Hematopoietic multipotent progenitor cell treated with erythropoietin and hydrocortisone succinate and interleukin-3 and kit ligand, for 8 days (in vitro differentiated cells): ENCODE measurements around the gene TCF15.
A peak's percentile ranks its signal among the peaks of the same experiment; 100 is the strongest.

Source experiments
- DNase-seq: peaks from one replicate; pipeline ENCODE4 v3.0.0-alpha.2; 2015

TCF15 gene

GRCh38 chr20:576156-576555, 34.0 kb downstream of the TCF15 start:
- DNase-seq, result no peak

GRCh38 chr20:575230-575629, 34.9 kb downstream of the TCF15 start:
- no peak for DNase-seq

- no peak for DNase-seq
These were observed 35.7 kb downstream of the TCF15 start for GRCh38 chr20:574297-574942.

DNA sequence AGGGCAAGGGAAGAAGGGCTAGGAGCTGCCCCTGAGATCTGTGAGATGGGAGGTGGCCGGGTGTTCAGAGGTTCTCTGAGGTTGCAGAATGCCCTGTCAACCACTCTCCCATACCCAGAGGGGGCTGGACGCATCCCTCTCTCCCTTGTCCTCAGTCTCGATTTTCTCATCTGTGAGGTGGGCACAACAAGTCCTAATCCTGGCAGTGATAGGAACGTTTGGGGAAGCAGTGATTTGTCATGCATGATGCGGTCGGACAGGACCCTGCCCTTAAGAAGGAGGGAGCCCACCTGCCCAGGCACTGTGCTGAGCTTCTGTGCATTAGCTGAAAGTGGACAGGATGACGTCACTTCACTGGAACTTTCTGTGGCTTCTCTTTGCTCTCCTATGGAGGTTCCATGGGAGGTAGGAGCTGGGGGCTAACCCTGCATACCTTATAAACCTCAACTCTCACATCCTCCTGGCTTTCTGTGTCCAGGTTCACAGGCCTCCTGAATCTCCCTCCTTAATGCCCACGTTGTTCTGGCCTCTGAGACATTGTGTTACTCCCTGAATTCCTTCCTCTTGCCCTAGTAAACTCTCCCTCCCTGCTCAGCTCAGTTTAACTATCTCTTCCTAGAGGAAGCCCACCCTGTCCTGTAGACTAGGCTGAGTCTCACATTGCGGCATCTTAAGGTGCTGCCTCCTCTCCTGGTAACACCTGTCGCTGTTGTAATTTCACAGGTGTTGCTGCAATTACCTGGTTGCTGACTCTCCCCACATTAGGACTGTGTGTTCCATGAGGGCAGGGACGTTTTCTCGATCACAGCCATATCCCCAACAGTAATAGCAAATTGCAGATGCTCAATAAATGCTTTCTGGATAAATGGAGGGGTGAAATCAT, 36.5 kb downstream of the TCF15 start:
- no peak for DNase-seq

GRCh38 chr20:572727-573126, 37.4 kb downstream of the TCF15 start:
- DNase-seq, result no peak

- no peak for DNase-seq
These were observed 38.2 kb downstream of the TCF15 start for GRCh38 chr20:571754-572441.

DNA sequence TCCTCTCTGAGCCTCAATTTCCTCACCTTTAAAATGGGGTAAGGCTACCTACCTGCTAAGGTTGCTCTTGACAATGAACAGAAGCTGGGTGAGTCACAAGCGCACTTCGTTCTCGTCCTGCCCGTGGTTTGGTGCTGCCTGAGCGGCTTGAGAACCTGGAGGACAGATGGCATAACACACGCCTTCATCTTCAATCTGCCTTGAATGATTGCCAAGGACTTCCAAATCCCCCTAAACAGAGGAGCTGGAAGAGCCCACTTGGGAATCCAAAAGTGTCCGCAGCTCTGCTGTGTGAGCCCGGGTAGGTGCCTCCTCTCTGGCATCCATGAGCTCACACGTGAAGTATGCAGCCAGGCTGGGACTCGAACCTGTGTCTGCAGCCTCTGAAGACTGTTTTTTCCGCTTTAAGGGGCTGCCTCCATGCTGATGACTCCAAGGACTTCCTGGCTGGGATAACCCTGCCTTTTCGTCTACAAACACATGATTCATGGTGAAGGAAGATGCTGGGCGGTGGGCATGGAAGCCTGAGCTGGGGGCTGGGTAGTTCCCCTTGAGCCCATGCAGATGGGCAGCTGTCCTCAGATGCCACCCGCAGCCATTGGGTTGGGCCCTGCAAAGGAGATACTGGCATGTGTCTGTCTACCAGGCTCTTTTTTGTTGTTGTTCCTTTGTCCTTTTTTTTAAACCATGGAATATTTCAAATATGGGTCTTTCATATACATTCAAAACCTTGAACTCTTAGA, 41.3 kb downstream of the TCF15 start:
- no peak for DNase-seq

DNA sequence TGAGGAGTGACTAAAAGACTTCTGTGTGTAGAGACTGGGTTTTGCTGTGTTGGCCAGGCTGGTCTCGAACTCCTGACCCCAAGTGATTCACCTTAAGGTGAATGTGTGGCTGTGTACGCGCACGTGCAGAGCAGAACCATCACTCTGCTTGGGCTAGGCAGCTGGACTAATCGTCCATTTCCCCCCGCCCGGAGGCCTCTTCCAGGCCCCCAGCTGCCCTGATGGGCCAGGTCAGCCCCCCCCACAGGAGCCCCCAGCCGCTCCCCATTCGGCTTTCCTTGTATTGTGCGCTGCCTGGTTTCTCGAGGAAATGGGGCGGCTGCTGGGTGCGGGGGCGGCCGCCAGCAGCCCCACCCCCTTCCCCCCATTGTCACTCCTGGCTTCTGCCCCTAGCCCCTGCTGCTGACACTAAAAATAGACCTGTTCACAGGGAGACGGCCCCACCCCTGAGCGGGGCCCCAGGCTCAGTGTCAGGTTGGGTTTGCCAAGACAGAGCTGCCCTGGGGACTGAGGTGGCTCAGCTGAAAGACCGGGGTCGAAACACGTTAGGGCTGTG, 41.9 kb downstream of the TCF15 start:
- DNase-seq, result no peak

GRCh38 chr20:564192-564591, 45.9 kb downstream of the TCF15 start:
- DNase-seq, result peak; percentile 53

GRCh38 chr20:563187-563586, 46.9 kb downstream of the TCF15 start:
- DNase-seq, result no peak

DNA sequence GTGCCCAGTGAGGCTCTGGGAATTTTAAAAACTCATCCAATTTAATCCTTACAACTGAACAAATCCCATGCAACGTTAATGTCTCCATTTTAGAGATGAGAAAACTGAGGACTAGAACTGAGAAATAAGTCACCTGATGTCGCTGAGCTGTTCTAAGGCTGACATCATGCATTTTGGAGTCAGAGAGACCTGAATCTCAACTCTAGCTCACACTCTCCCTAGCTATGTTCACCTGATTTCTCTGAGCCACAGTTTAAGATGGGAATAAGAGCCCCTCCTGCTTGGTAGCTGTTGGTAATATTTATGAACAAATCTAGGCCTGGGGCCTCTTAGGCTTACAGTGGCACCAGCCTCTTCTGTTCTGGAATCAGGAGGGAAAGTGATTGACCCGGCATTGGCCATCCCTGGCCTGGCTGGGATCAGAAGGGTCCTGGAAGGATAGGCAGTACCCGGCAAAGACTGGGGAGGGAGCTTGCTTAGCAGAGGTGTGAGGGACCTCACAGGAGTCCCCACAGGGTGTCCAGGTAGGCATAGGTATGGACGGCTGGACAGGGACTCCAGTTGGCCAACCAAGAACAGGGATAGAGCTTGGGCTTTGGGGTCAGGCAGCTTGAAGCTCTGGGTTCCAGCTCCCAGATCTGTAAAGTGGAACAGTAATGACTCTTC, 47.7 kb downstream of the TCF15 start:
- DNase-seq, result no peak

DNA sequence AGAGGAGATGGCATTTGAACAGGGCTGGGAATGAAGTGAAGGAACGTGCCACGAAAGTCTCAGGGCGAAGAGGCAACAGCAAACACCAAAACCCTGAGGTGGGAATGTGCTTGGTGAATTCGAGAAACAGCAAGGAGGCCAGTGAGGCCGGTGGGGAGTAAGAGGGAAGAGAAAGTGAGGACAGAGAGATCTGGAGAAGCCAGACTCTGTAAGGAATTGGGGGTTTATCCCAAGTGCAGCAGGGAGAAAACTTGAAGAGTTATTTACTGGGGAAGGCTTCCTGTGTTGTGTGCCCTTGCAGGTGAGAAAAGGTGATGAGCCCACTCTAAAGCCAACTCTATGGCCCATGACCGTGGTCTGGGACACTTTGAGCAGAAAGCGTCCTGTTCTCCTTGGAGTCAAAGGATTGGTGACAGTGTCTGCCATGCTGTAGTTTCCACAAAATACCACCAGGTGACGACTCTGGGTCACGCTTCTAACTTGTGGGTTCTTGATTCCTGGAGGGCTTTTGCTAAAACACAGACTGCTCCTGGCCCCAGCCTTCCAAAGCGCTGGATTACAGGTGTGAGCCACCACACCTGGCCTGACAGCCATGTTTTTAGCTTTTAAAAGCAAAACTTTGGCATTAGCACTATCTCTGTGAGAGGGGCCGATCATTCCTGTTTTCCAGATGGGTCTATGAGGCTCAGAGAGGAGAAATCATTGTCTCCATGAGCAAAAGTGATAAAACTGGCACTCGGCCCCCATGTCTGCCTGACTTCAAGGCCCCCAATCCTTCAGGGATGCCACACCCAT, 48.5 kb downstream of the TCF15 start:
- DNase-seq, result peak; percentile 84

DNA sequence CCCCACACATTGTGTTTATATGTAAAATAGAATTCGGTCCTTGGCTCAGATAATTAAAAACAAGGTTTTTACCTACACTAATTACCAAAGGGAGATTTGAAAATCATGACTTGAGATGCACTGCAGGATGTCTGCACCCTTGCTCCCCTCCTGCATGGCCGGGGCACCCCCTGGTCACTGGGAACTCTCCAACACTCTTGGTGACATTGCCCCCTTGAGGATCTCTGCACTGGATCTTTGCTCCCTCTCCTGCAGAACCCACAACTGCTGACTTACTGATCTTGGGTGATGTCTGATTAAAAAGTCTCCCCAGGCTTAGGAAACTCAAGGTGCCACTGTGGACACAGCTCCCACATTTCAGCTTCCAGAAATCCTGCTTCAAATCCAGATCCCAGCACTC, 49.4 kb downstream of the TCF15 start:
- DNase-seq, result no peak

DNA sequence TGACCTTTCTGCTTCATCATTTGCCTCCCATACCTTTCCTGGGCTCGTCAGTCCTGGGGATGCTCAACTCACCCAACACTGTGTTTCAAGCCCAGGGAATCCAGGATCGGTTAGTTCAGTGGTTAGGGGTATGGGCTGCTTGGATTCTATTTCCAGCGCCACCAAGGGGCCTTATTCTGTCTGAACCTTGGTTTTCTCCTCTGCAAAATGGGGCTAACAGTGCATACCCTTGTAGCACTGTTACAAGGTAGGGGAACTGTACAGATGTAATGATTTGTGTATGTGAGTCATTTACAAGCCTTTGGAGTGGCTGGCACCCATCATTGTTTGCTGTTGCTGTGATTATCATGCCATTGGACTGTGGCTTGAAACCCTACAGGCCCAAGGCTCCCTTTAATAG, 52.0 kb downstream of the TCF15 start:
- no peak for DNase-seq

DNA sequence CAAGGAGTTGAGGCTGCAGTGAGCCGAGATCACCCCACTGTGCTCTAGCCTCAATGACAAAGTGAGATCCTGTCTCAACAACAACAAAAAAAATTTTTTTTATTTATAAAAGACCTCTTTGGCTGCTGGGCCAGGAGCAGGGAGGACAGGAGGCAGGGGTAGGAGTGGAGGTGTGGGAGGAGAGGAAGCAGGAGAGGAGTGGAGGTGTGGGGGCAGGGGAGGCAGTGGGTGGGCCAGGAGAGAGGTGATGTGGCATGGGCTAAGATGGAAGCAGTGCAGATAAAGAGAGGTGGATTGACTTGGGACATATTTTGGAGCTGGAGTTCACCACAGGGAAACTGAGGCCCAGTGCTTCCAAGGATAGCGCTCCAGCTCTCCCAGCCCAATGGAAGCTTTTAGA, 53.1 kb downstream of the TCF15 start:
- no peak for DNase-seq

- peak; percentile 88 for DNase-seq
These were observed 54.1 kb downstream of the TCF15 start for GRCh38 chr20:555976-556385.
